ENCODE measurements around the gene INVS. TPM values are rescaled to one million over a fixed set of nuclear protein-coding genes. Genes with fewer than 3 reads are reported as not detected.
"Not testable (repeated sequence)": the region's sequence is repeated elsewhere in the genome, so short reads cannot be mapped to it uniquely, and the experiment has no call there.

Gene INVS
- polyA plus RNA-seq (ENCODE audit: insufficient read length in 4 of 4): 10 to 100 TPM; 13.4 to 25.8 (median 18.5) TPM

DNA sequence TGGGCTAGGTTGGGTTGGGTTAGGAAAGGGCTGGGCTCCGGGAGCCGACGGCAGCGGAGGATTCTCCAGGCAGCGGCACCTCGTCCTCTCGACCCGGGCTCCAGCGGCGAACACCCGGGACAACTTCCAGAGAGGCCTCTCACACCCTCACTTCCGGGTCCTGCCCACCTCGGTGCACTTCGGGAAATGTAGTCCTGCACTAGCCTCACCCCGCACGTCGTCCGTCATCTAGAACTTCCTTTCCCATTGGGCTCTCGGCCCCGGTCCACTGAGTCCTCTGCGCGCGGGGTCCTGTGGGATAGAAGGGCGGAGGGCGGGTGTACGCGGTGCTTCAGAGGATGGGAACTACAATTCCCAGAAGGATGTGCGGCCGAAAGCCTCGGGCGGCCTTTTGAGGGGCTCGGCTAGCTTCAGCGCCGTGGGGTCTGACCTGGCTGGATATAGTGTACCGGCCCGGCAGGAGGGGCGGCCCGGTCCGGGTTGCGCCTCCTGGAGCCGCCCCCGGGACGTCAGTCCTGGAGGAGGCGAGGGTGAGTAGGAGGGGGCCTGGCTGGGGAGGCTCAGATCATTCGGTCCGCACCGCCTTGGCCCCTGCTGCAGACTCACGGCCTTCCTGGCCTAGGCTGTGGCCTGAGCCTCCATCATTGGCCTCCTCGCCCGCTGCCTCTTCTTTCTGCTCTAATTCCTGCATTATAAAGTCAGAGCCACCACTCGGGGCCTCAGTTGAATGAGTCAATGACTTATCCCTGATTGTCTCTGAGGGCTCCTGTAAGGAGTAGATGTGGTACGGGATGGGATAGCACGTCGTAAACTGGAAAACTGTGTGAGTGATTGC lies at the start of gene INVS, which contains the start of gene ERP44:
INVS (plus strand) TSS at position 357 of the 835 bp plus-strand sequence. CDS start 5,279 bp downstream, outside the sequence.
ERP44 (minus strand) TSS at position 114 of the 835 bp plus-strand sequence. CDS start 160 bp downstream, outside the sequence.
- DNase-seq (ENCODE audit: low read depth in 4 of 4, low spot score in 2 of 4): peak; percentile 91 to 99 (median 94)

- no peak for DNase-seq (ENCODE audit: low read depth in 4 of 4, low spot score in 2 of 4)
Measured at GRCh38 chr9:100049551-100049950, 49.5 kb upstream of the INVS start.

DNA sequence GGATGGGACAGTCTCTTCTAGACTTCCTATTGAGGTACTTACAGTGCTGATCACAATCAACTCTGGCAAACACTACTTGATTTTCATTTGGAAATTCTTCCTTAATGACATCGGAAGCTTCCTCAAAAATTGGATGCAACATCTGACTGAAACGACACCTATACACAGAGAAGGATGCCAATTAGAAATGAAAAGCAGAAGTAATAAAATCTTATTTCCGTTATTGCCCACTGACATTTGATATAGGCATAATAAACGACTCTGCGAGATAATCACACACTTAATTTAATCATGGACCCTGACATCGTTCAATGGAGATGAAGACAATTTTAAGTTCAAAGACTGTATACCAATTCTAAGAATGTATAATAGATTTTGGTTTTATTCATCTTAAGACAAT lies 46.7 kb upstream of the INVS start:
- no peak for DNase-seq (ENCODE audit: low read depth in 4 of 4, low spot score in 2 of 4)

- no peak for DNase-seq (ENCODE audit: low read depth in 4 of 4, low spot score in 2 of 4)
Measured at GRCh38 chr9:100056561-100056960, 42.5 kb upstream of the INVS start.

- no peak for DNase-seq (ENCODE audit: low read depth in 4 of 4, low spot score in 2 of 4)
Measured at GRCh38 chr9:100057624-100058023, 41.4 kb upstream of the INVS start.

GRCh38 chr9:100058699-100059579 lies 40.1 kb upstream of the INVS start:
- no peak for DNase-seq (ENCODE audit: low read depth in 4 of 4, low spot score in 2 of 4)

GRCh38 chr9:100062683-100063082 lies 36.4 kb upstream of the INVS start:
- not testable (repeated sequence) for DNase-seq (ENCODE audit: low read depth in 4 of 4, low spot score in 2 of 4)

DNA sequence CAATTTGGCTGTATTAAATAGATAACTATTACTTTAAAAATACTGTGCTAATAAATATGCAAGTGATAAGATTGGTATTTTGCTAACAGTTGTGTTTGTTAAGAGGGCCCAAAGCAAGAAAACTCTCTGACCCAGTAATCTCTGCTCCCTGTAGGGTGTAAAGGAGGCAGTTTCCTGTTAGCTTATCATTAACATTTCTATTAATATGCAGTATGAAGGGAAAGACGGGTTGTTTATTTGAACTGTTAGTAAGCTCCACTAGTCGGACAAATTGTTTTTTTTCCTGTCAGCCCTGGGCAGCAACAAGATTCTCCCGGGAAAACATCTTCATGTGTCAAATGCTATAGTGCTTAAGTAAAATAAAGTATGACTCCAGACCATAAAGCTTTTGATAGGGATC lies 35.9 kb upstream of the INVS start:
- DNase-seq (ENCODE audit: low read depth in 4 of 4, low spot score in 2 of 4): no peak

DNA sequence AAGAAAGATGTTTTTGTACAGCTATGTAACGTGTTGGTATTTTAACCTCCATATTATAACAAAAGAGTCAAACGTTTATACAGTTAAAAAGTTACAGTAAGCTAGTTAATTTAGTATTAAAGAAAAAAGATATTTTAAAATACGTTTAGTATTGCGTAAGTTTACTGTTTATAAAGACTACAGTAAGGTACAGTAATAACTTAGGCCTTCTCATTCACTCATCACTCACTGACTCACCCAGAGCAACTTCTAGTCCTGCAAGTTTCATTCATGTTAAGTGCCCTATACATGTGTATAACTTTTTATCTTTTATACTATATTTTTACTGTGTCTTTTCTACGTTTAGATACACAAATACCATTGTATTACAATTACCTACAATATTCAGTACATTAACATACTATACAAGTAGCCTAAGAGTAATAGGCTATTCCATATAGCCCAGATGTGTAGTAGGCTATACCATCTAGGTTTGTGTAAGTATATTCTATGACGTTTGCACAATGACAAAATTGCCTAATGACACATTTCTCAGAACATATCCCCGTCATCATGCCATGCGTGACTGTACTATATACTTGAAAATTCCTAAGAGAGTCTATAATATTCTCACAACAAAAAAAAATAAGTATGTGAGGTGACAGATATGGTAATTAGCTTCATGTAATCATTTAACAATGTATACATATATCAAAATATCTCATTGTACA lies 34.0 kb upstream of the INVS start:
- no peak for DNase-seq (ENCODE audit: low read depth in 4 of 4, low spot score in 2 of 4)

GRCh38 chr9:100066539-100066938 lies 32.5 kb upstream of the INVS start:
- no peak for DNase-seq (ENCODE audit: low read depth in 4 of 4, low spot score in 2 of 4)

DNA sequence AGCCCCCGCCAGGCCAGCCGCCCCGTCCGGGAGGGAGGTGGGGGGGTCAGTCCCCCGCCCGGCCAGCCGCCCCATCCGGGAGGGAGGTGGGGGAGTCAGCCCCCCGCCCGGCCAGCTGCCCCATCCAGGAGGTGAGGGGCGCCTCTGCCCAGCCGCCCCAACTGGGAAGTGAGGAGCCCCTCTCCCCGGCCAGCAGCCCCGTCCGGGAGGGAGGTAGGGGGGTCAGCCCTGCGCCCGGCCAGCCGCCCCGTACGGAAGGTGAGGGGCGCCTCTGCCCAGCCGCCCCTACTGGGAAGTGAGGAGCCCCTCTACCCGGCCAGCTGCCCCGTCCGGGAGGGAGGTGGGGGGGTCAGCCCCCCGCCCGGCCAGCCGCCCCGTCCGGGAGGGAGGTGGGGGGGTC lies 31.1 kb upstream of the INVS start:
- DNase-seq (ENCODE audit: low read depth in 4 of 4, low spot score in 2 of 4): not testable (repeated sequence)

DNA sequence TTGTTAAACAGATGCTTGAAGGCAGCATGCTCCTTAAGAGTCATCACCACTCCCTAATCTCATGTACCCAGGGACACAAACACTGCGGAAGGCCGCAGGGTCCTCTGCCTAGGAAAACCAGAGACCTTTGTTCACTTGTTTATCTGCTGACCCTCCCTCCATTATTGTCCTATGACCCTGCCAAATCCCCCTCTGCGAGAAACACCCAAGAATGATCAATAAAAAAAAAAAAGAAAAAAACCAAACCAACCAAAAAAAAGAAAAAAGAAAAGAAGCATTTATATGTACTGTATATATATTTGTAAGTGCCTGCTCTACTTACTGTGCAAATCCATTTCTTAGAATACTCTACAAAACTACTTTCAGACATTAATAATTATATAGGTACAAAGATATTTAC lies 30.0 kb upstream of the INVS start:
- DNase-seq (ENCODE audit: low read depth in 4 of 4, low spot score in 2 of 4): not testable (repeated sequence)

- DNase-seq (ENCODE audit: low read depth in 4 of 4, low spot score in 2 of 4): no peak
Measured at GRCh38 chr9:100070104-100071041, 28.7 kb upstream of the INVS start.

GRCh38 chr9:100071271-100071670 lies 27.8 kb upstream of the INVS start:
- DNase-seq (ENCODE audit: low read depth in 4 of 4, low spot score in 2 of 4): no peak

GRCh38 chr9:100072805-100073204 lies 26.2 kb upstream of the INVS start:
- DNase-seq (ENCODE audit: low read depth in 4 of 4, low spot score in 2 of 4): no peak

DNA sequence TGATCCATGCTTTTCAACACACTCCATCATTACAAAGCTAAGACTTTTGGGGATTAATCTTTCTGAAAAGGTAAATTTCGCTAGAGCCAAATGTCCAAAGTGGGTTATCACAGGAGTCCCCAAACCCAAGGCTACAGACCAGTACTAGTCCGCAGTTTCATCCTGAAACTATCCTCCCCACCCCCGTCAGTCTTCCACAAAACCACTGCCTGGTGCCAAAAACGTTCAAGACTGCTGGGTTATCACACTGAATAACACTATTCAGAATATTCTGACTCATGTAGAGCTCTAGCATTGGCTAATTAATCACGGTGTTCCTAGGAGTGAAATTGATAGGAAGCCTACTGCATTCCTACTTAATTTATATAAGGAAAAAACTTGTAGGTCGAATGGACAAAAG lies 24.9 kb upstream of the INVS start:
- DNase-seq (ENCODE audit: low read depth in 4 of 4, low spot score in 2 of 4): no peak

DNA sequence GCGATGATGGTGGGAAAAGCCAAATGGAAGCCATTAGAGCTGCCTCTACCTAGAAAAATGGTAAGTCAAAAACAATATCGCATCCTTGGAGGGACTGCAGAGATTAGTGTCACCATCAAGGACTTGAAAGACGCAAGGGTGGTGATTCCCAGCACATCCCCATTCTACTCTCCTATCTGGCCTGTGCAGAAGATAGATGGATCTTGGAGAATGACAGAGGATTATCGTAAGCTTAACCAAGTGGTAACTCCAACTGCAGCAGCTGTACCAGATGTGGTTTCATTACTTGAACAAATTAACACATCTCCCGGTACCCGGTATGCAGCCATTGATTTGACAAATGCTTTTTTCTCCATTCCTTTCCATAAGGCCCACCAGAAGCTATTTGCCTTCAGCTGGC lies 24.1 kb upstream of the INVS start:
- DNase-seq (ENCODE audit: low read depth in 4 of 4, low spot score in 2 of 4): no peak

GRCh38 chr9:100076256-100076655 lies 22.8 kb upstream of the INVS start:
- not testable (repeated sequence) for DNase-seq (ENCODE audit: low read depth in 4 of 4, low spot score in 2 of 4)

DNA sequence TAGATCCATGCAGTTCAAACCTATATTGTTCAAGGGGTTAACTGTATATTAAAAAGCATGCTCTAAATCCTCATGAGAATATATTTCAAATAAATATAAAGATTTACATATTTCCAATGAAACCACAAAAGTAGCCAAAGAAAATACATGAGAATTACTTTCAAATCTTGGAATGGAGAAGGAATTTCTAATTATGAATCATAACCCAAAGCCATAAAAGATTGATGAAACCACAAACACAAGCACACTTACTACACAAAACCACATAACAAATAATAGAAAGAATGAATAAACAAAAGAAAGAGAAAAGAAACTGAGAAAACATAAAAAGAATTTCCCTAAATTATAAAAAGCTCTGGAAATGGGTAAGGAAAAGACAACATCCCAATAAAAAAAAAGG lies 16.3 kb upstream of the INVS start:
- no peak for DNase-seq (ENCODE audit: low read depth in 4 of 4, low spot score in 2 of 4)
